ENCODE measurements around the gene PICALM.
A peak's percentile ranks its signal among the peaks of the same experiment; 100 is the strongest.

PICALM gene

DNA sequence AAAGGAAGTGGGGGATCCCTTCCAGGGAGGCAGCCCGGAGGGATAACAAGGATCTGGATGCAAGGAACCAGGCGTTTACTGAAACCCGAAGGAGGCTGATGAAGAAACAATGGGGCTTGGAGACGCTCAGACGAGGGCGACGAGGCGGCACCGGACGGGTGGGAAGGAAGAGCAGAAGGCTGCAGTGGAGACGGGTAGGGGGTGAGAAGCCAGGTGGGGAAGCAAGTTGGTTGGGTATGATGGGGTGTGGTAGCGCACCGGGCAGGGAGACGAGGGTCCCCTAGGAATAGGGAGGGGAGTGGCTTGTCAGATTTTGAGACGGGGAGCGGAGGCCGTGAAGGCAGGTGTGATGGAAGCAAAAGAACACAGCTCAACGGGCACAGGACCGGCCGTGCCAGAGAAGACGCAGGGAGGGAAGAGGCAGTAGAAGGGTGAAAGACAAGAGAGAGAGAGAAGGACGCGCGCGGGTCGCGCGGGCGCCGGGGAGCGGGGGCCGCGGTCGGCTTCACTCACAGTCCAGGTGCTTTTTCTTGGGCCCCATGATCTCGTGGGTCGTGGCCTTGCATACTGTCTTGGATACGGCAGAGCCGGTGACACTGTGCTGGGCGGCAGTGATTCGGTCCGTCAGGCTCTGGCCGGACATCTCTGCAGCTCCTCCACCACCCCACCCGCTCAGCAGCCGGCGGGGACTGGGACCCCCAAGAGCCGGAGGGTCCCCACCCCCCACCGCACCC lies 579 bp downstream of the PICALM start:
- Mint-ChIP-seq H3K27ac (peak overlapping the region; percentile 99), H3K4me3 (peak overlapping the region; percentile 97), H3K27me3 (no peaks in the 10 kb centered on the region), H3K4me1 (ENCODE audit: low read depth) (peaks cover 41% of the 10 kb centered on the region), H3K9me3 (no peaks in the 10 kb centered on the region), H3K36me3 (ENCODE audit: low read depth) (peaks cover 38% of the 10 kb centered on the region)
- intact Hi-C loops (cut with micrococcal nuclease) = loop anchor here (5.0 kb wide), 1 partner anchor 134 kb away; no protein-coding TSS in a partner anchor

DNA sequence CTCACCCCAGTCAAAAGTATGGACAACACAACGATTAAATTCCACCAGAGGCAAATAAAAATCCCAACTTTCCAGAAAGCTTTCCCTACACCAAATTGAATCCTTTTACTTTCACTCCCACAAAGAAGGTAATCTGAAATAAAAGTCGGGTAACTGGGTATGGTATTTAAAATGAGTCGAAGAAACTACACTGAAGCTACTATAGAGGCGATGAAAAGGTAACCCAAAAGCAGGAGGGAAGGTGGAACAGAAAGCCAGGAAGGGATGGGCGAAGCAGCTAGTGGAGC lies 1.1 kb downstream of the PICALM start:
- H3K27me3 Mint-ChIP-seq = no peaks in the 10 kb centered on the region
- H3K4me1 Mint-ChIP-seq (ENCODE audit: low read depth) = peaks cover 41% of the 10 kb centered on the region
- intact Hi-C loops (cut with micrococcal nuclease) = loop anchor here (5.0 kb wide), 1 partner anchor 135 kb away; no protein-coding TSS in a partner anchor
- peak overlapping the region; percentile 99 for H3K27ac Mint-ChIP-seq
- no peaks in the 10 kb centered on the region for H3K9me3 Mint-ChIP-seq
- H3K36me3 Mint-ChIP-seq (ENCODE audit: low read depth) = peaks cover 38% of the 10 kb centered on the region
- peak overlapping the region; percentile 97 for H3K4me3 Mint-ChIP-seq

GRCh38 chr11:86067009-86067850 lies 1.7 kb downstream of the PICALM start:
- peaks cover 38% of the 10 kb centered on the region for H3K36me3 Mint-ChIP-seq (ENCODE audit: low read depth)

GRCh38 chr11:86066657-86067008 lies 2.3 kb downstream of the PICALM start:
- Mint-ChIP-seq H3K36me3 (ENCODE audit: low read depth) (peaks cover 44% of the 10 kb centered on the region), H3K27me3 (no peaks in the 10 kb centered on the region), H3K4me1 (ENCODE audit: low read depth) (peaks cover 42% of the 10 kb centered on the region)

More at GRCh38 chr11:86067009-86067850, 1.7 kb downstream of the PICALM start:
- H3K9me3 Mint-ChIP-seq = no peaks in the 10 kb centered on the region
- intact Hi-C loops (cut with micrococcal nuclease) = loop anchor here (5.0 kb wide), 1 partner anchor 135 kb away; no protein-coding TSS in a partner anchor
- H3K4me3 Mint-ChIP-seq = peak overlapping the region; percentile 97
- no peaks in the 10 kb centered on the region for H3K27me3 Mint-ChIP-seq
- peak overlapping the region; percentile 99 for H3K27ac Mint-ChIP-seq
- H3K4me1 Mint-ChIP-seq (ENCODE audit: low read depth) = peaks cover 41% of the 10 kb centered on the region

DNA sequence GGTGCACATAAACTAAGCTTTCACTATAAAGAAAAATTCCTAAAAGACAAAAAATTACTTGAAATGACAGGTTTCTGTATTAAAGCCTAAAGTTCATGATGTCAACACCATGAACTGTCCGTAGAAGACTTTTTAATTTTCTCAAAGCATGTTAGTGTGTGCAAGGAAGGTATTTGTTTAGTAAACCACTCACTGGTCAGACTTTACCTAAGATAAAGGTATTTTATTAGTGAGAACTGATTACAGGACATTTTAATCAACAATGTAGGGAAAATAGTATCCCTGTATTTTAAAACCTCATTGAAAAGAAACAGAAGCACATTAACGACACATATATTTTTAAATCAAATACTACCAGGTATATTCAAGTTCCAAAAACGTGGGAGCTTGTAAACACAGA lies 2.9 kb downstream of the PICALM start:
- H3K36me3 Mint-ChIP-seq (ENCODE audit: low read depth) = peaks cover 50% of the 10 kb centered on the region
- H3K27ac Mint-ChIP-seq = peak overlapping the region; percentile 99
- no peaks in the 10 kb centered on the region for H3K9me3 Mint-ChIP-seq
- peaks cover 42% of the 10 kb centered on the region for H3K4me1 Mint-ChIP-seq (ENCODE audit: low read depth)
- H3K4me3 Mint-ChIP-seq = peak overlapping the region; percentile 97
- H3K27me3 Mint-ChIP-seq = no peaks in the 10 kb centered on the region
- intact Hi-C loops (cut with micrococcal nuclease) = loop anchor here (5.0 kb wide), 1 partner anchor 136 kb away; no protein-coding TSS in a partner anchor

More at GRCh38 chr11:86066657-86067008, 2.3 kb downstream of the PICALM start:
- H3K27ac Mint-ChIP-seq = peak overlapping the region; percentile 99
- intact Hi-C loops (cut with micrococcal nuclease) = loop anchor here (5.0 kb wide), 1 partner anchor 136 kb away; no protein-coding TSS in a partner anchor
- no peaks in the 10 kb centered on the region for H3K9me3 Mint-ChIP-seq
- H3K4me3 Mint-ChIP-seq = peak overlapping the region; percentile 97

DNA sequence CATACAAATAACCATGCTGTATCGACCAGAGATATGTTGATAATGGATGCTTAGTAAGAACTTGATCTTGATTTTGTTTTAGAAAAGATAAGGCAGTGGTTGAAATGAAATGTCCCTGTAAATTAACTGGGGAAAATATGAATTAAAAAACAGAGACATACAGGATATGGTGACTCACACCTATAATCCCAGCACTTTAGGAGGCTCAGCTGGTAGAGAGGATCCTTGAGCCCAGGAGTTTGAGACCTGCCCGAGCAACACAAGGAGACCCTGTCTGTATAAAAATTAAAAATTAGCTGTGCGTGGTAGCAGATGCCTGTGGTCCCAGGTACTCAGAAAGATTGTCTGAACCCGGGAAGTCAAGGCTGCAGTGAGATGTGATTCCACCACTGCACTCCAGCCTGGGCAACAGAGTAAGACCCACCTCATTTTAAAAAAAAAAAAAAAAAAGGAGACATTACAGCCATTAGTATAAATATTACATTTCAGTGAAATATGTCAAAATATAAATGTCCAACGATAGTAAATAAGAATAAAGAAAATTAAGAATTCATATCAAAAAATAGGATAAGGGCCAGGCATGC lies 4.6 kb downstream of the PICALM start:
- H3K9me3 Mint-ChIP-seq = no peaks in the 10 kb centered on the region
- H3K4me1 Mint-ChIP-seq (ENCODE audit: low read depth) = peaks cover 43% of the 10 kb centered on the region
- intact Hi-C loops (cut with micrococcal nuclease) = loop anchor here (2.0 kb wide), 1 partner anchor 22 kb away; no protein-coding TSS in a partner anchor
- H3K27ac Mint-ChIP-seq = peak overlapping the region; percentile 99
- peak overlapping the region; percentile 66 for H3K4me3 Mint-ChIP-seq
- no peaks in the 10 kb centered on the region for H3K27me3 Mint-ChIP-seq
- peaks cover 58% of the 10 kb centered on the region for H3K36me3 Mint-ChIP-seq (ENCODE audit: low read depth)

DNA sequence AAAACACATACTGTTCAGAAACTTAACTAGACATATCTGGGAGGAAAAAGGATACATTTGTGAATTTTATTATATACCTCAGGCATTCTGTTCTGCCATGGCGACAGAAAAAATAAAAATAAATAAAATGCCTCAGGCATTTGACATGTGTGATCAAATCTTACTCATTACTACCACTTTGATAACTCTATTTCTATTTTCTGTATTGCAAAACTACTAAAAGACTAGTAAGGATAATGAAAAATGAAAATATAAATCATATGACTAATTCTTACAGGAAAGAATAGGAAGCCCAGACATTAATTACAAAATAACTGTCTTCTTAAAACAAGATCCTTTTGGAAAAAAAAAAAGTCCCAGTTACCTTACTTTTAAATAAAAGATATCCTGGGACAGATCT lies 5.3 kb downstream of the PICALM start:
- Mint-ChIP-seq H3K27ac (peak overlapping the region; percentile 99), H3K4me3 (peak overlapping the region; percentile 66), H3K36me3 (ENCODE audit: low read depth) (peaks cover 53% of the 10 kb centered on the region), H3K9me3 (no peaks in the 10 kb centered on the region), H3K4me1 (ENCODE audit: low read depth) (peaks cover 51% of the 10 kb centered on the region), H3K27me3 (no peaks in the 10 kb centered on the region)
- intact Hi-C loops (cut with micrococcal nuclease) = no loop called here

DNA sequence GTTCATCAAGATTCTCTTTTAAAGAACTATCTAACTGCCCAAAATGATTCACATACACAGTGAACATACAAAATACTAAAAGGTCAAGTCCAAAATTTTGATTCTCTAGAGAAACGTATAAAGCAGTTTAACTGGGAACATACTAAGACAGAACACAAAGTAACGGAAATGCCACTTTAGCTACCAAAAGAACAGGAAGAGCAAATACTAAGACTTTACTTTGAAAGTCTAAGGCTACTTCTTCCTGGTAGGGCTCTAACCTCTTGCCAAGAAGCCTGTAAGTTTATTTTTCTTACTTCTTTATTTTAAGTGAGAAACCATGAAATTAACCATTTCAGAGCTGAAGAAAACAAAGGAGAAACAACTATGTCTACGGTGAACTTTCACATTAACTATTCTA lies 6.2 kb downstream of the PICALM start:
- no peaks in the 10 kb centered on the region for H3K9me3 Mint-ChIP-seq
- H3K4me1 Mint-ChIP-seq (ENCODE audit: low read depth) = peaks cover 58% of the 10 kb centered on the region
- no peaks in the 10 kb centered on the region for H3K27me3 Mint-ChIP-seq
- peak overlapping the region; percentile 57 for H3K4me3 Mint-ChIP-seq
- intact Hi-C loops (cut with micrococcal nuclease) = no loop called here
- H3K27ac Mint-ChIP-seq = peak overlapping the region; percentile 99
- H3K36me3 Mint-ChIP-seq (ENCODE audit: low read depth) = peaks cover 45% of the 10 kb centered on the region

DNA sequence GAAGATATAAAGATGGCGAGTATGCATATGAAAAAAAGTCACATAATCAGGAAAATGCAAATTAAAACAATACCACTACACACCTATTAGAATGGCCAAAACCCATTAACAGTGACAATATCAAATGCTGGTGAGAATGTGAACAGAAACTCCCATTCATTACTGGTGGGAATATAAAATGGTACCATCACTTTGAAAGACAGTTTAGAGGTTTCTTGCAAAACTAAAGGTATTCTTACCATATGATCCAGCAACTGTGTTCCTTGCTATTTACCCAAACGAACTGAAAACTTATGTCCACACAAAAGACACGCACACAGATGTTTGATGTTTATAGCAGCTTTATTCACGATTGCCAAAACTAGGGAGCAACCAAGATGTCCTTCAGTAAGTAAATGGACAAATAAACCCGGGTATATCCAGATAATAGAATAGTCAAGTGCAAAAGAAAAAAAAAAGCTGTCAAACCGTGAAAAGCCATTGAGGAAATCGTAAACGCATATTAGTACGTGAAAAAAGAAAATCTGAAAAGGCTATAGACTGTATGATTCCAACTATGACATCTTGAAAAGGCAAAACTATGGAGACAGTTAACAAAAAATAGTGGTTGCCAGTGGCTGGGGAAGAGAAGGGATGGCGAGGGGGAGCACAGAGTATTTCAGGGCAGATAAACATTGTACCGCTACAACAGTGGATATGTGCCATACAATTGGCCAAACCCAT lies 7.2 kb downstream of the PICALM start:
- Mint-ChIP-seq H3K9me3 (no peaks in the 10 kb centered on the region), H3K27ac (peak overlapping the region; percentile 99), H3K4me3 (peak overlapping the region; percentile 73), H3K4me1 (ENCODE audit: low read depth) (peaks cover 67% of the 10 kb centered on the region), H3K27me3 (no peaks in the 10 kb centered on the region), H3K36me3 (ENCODE audit: low read depth) (peaks cover 43% of the 10 kb centered on the region)
- intact Hi-C loops (cut with micrococcal nuclease) = no loop called here

DNA sequence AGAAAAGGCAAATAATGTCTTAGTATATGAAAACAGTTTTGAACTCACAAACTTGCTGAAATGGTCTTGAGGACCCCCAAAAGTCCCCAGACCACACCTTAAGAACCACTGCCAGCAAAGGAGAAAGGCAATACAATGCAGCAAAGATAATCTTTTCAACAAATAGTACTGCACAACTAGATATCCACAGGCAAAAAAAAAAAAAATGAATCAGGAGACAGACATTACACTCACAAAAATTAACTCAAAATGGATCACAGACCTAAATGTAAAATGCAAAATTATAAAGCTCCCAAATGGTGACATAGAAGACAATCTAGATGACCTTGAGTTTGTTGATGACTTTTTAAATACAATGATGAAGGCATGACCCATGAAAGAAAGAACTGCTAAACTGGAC lies 8.3 kb downstream of the PICALM start:
- peak overlapping the region; percentile 62 for H3K27ac Mint-ChIP-seq
- H3K36me3 Mint-ChIP-seq (ENCODE audit: low read depth) = peaks cover 38% of the 10 kb centered on the region
- peaks cover 70% of the 10 kb centered on the region for H3K4me1 Mint-ChIP-seq (ENCODE audit: low read depth)
- H3K9me3 Mint-ChIP-seq = no peaks in the 10 kb centered on the region
- H3K27me3 Mint-ChIP-seq = no peaks in the 10 kb centered on the region
- intact Hi-C loops (cut with micrococcal nuclease) = no loop called here
- peak overlapping the region; percentile 73 for H3K4me3 Mint-ChIP-seq

DNA sequence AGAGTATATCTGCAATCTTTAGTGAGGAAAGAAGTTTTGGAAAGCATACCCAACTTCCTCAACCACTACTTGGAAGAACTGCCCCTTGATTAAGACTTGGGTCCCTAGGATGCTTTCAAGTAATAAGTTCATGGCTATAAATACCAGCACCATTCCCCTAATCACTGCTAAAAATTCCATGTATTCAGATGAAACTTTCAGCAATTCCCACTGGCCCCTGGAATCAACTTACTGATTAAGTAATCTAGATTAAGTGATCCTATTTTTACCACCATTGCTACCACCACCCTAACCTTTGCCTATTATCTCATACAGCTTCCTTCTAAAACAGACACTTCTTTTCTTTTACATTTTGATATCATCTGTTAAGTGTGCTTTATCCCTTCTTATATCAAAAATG lies 10.5 kb downstream of the PICALM start:
- no peaks in the 10 kb centered on the region for H3K27me3 Mint-ChIP-seq
- intact Hi-C loops (cut with micrococcal nuclease) = loop anchor here (2.0 kb wide), 1 partner anchor 14 kb away; no protein-coding TSS in a partner anchor
- H3K27ac Mint-ChIP-seq = peak overlapping the region; percentile 47
- no peak overlapping the region for H3K4me3 Mint-ChIP-seq
- no peaks in the 10 kb centered on the region for H3K9me3 Mint-ChIP-seq
- H3K4me1 Mint-ChIP-seq (ENCODE audit: low read depth) = peaks cover 84% of the 10 kb centered on the region
- peaks cover 41% of the 10 kb centered on the region for H3K36me3 Mint-ChIP-seq (ENCODE audit: low read depth)

- Mint-ChIP-seq H3K4me3 (peak overlapping the region; percentile 13), H3K4me1 (ENCODE audit: low read depth) (peaks cover 92% of the 10 kb centered on the region), H3K27ac (peak overlapping the region; percentile 73), H3K27me3 (no peaks in the 10 kb centered on the region), H3K36me3 (ENCODE audit: low read depth) (peaks cover 52% of the 10 kb centered on the region), H3K9me3 (peaks cover 16% of the 10 kb centered on the region)
- intact Hi-C loops (cut with micrococcal nuclease) = no loop called here
Measured at GRCh38 chr11:86056351-86056854, 12.5 kb downstream of the PICALM start.

Measured in dendritic cell treated with granulocyte-macrophage colony-stimulating factor and Interleukin-4, amounts not matched to agents 40 ng/mL and 50 ng/mL, for 4 days (primary cell).